IMR-90 (cell line): ENCODE results near the gene ANKRD2. TPM values are rescaled to one million over a fixed set of nuclear protein-coding genes. Genes with fewer than 3 reads are reported as not detected.

ENCODE experiments used
- ATAC-seq: fragments of 200-7000 bp; cut with Tn5 transposase; 2 replicates; pipeline ENCODE4 v1.9.1; 2020; ENCODE audit warnings: low read depth, mild to moderate bottlenecking, moderate library complexity
- BruUV-seq: library from RNA; stranded (reverse); fragments of 400-500 nt; replicated peaks from 2 replicates; lab custom pipeline; 2021; lab: Mats Ljungman, UMichigan
- CTCF ChIA-PET: fragments of 300-600 bp; formaldehyde crosslinking; extraction: SDS; loops from one replicate; lab custom pipeline; 2021; ENCODE audit warnings: antibody characterized with exemption; lab: Yijun Ruan, JAX
- POLR2A ChIA-PET: fragments of 300-600 bp; sonication (Branson Sonifier 250); formaldehyde crosslinking; loops from one replicate; lab custom pipeline; 2022; ENCODE audit warnings: antibody characterized with exemption; ENCODE audit not compliant: unreplicated experiment; lab: Charles Lee
- DNase-seq: peaks from one replicate; pipeline ENCODE4 v3.0.0; 2013
- H2AFZ ChIP-seq: replicated peaks from 2 replicates; pipeline ENCODE3; 2013; ENCODE audit warnings: low read length, mild to moderate bottlenecking; ENCODE audit not compliant: poor library complexity
- H2AK5ac ChIP-seq: 2 replicates; pipeline ENCODE4 v1.6.1; 2013; ENCODE audit warnings: low read depth, low read length, inconsistent platforms
- H2AK9ac ChIP-seq: replicated peaks from 2 replicates; pipeline ENCODE3; 2013; ENCODE audit warnings: mild to moderate bottlenecking, low read depth, low read length, moderate library complexity; ENCODE audit not compliant: poor library complexity
- H2BK120ac ChIP-seq: 2 replicates; pipeline ENCODE4 v1.6.1; 2013; ENCODE audit warnings: low read depth, low read length, inconsistent platforms
- H2BK15ac ChIP-seq: 3 replicates; pipeline ENCODE4 v1.6.1; 2013; ENCODE audit warnings: low read depth, low read length, inconsistent platforms
- H2BK20ac ChIP-seq: 2 replicates; pipeline ENCODE4 v1.6.1; 2013; ENCODE audit warnings: low read depth, mild to moderate bottlenecking, inconsistent platforms, low read length, moderate library complexity
- H2BK5ac ChIP-seq: 2 replicates; pipeline ENCODE4 v1.6.1; 2013; ENCODE audit warnings: mild to moderate bottlenecking, low read depth, low read length, inconsistent platforms; ENCODE audit not compliant: poor library complexity, severe bottlenecking
- H3K14ac ChIP-seq: replicated peaks from 2 replicates; pipeline ENCODE4 v1.6.1; 2013; ENCODE audit warnings: low read depth, low read length, inconsistent platforms
- H3K18ac ChIP-seq: 2 replicates; pipeline ENCODE4 v1.6.1; 2013; ENCODE audit warnings: low read depth, low read length, control low read depth
- H3K23ac ChIP-seq: 2 replicates; pipeline ENCODE4 v1.6.1; 2013; ENCODE audit warnings: low read depth, low read length, inconsistent platforms
- H3K27ac ChIP-seq: 2 replicates; pipeline ENCODE4 v1.5.1; 2013; ENCODE audit warnings: mild to moderate bottlenecking, control low read depth, low read length; ENCODE audit not compliant: insufficient read depth
- H3K27me3 ChIP-seq: 2 replicates; pipeline ENCODE4 v1.6.1; 2013; ENCODE audit warnings: low read length; ENCODE audit not compliant: control insufficient read depth, insufficient read depth
- H3K36me3 ChIP-seq: 2 replicates; pipeline ENCODE4 v1.6.1; 2013; ENCODE audit warnings: low read length, mixed read lengths; ENCODE audit not compliant: control insufficient read depth, insufficient read depth
- H3K4ac ChIP-seq: 2 replicates; pipeline ENCODE4 v1.6.1; 2013; ENCODE audit warnings: low read depth, low read length, inconsistent platforms
- H3K4me1 ChIP-seq: 2 replicates; pipeline ENCODE4 v1.6.1; 2013; ENCODE audit warnings: low read length, mixed read lengths; ENCODE audit not compliant: control insufficient read depth, insufficient read depth
- H3K4me2 ChIP-seq: 2 replicates; pipeline ENCODE4 v1.6.1; 2013; ENCODE audit warnings: low read depth, mild to moderate bottlenecking, control low read depth, low read length, moderate library complexity
- H3K4me3 ChIP-seq: 2 replicates; pipeline ENCODE4 v1.5.1; 2013; ENCODE audit warnings: low read depth, mild to moderate bottlenecking, control low read depth, low read length, moderate library complexity; ENCODE audit not compliant: insufficient read depth
- H3K56ac ChIP-seq: 2 replicates; pipeline ENCODE4 v1.6.1; 2013; ENCODE audit warnings: low read length, inconsistent platforms; ENCODE audit not compliant: insufficient read depth; ENCODE audit errors: extremely low read depth
- H3K79me1 ChIP-seq, 2 experiments: 2 replicates each; pipeline ENCODE4 v1.6.1; 2013; ENCODE audit warnings: low read length in 2 of 2, inconsistent platforms in 1 of 2, low read depth in 1 of 2
- H3K9ac ChIP-seq: 2 replicates; pipeline ENCODE4 v1.6.1; 2013; ENCODE audit warnings: low read depth, low read length, control low read depth
- H3K9me1 ChIP-seq: 2 replicates; pipeline ENCODE4 v1.6.1; 2013; ENCODE audit warnings: low read length, inconsistent platforms; ENCODE audit not compliant: insufficient read depth
- H3K9me3 ChIP-seq: 2 replicates; pipeline ENCODE4 v1.6.1; 2013; ENCODE audit warnings: low read length; ENCODE audit not compliant: control insufficient read depth, insufficient read depth
- H4K20me1 ChIP-seq: 2 replicates; pipeline ENCODE4 v1.6.1; 2013; ENCODE audit warnings: low read length, inconsistent platforms; ENCODE audit not compliant: insufficient read depth
- H4K5ac ChIP-seq: 2 replicates; pipeline ENCODE4 v1.6.1; 2013; ENCODE audit warnings: mild to moderate bottlenecking, low read depth, low read length, control low read depth
- H4K8ac ChIP-seq, 2 experiments: 2 replicates each; pipeline ENCODE4 v1.6.1; 2013; ENCODE audit warnings: low read depth in 2 of 2, low read length in 2 of 2, control low read depth in 1 of 2, inconsistent platforms in 1 of 2
- H4K91ac ChIP-seq: 2 replicates; pipeline ENCODE4 v1.6.1; 2013; ENCODE audit warnings: low read depth, low read length, inconsistent platforms; ENCODE audit not compliant: insufficient read depth
- BHLHE40 ChIP-seq: fragments of 150-350 bp; IDR thresholded peaks from 2 replicates; pipeline ENCODE4 v1.6.1; 2016; ENCODE audit warnings: mild to moderate bottlenecking, low read depth, low read length
- CEBPB ChIP-seq: IDR thresholded peaks from 2 replicates; pipeline ENCODE4 v1.6.1; 2012; ENCODE audit warnings: low read depth, low read length, improper control_type of control experiment
- CTCF ChIP-seq: conservative IDR thresholded peaks from 2 replicates; pipeline ENCODE4 v1.5.1; 2012; ENCODE audit warnings: mild to moderate bottlenecking, low read depth, low read length, improper control_type of control experiment
- ELK1 ChIP-seq: fragments of 150-350 bp; IDR thresholded peaks from 2 replicates; pipeline ENCODE4 v1.6.1; 2016; ENCODE audit warnings: low read depth, mild to moderate bottlenecking, low read length, moderate library complexity, borderline replicate concordance
- FOS ChIP-seq: fragments of 150-350 bp; IDR thresholded peaks from 2 replicates; pipeline ENCODE4 v1.6.1; 2016; ENCODE audit warnings: low read depth, low read length
- MAFK ChIP-seq: IDR thresholded peaks from 2 replicates; pipeline ENCODE4 v1.6.1; 2012; ENCODE audit warnings: low read depth, low read length, improper control_type of control experiment
- MXI1 ChIP-seq: IDR thresholded peaks from 2 replicates; pipeline ENCODE4 v1.6.1; 2012; ENCODE audit warnings: low read depth, mild to moderate bottlenecking, low read length, moderate library complexity, borderline replicate concordance
- POLR2A ChIP-seq: IDR thresholded peaks from 2 replicates; pipeline ENCODE4 v1.6.1; 2012; ENCODE audit warnings: mild to moderate bottlenecking, low read depth, low read length
- RCOR1 ChIP-seq: IDR thresholded peaks from 2 replicates; pipeline ENCODE4 v1.6.1; 2012; ENCODE audit warnings: mild to moderate bottlenecking, low read length, improper control_type of control experiment; ENCODE audit not compliant: insufficient replicate concordance
- SMC3 ChIP-seq: fragments of 150-350 bp; IDR thresholded peaks from 2 replicates; pipeline ENCODE4 v1.6.1; 2016; ENCODE audit warnings: low read depth, mild to moderate bottlenecking, antibody characterized with exemption, low read length, moderate library complexity
- USF2 ChIP-seq: fragments of 150-350 bp; IDR thresholded peaks from 2 replicates; pipeline ENCODE4 v1.6.1; 2017; ENCODE audit warnings: mild to moderate bottlenecking, antibody characterized with exemption, low read length, low read depth
- WGBS, 2 experiments: methylation state at CpG; one replicate each; pipeline versions ENCODE4 v1.1.5 to v1.1.7; 2013; ENCODE audit warnings: missing lambda C conversion rate in 2 of 2; ENCODE audit not compliant: insufficient read length in 1 of 2; ENCODE audit errors: extremely low coverage in 2 of 2; 5-methylcytosine and 5-hydroxymethylcytosine counted together
- dilution Hi-C: fragments of 300-500 bp; cut with HindIII; formaldehyde crosslinking; loops from one replicate; pipeline ENCODE4 v1.14.3; 2018; ENCODE audit warnings: low sequenced_read_pairs; ENCODE audit not compliant: unreplicated experiment
- in situ Hi-C: fragments of 300-500 bp; cut with MboI; formaldehyde crosslinking; loops from 3 replicates; pipeline ENCODE4 v1.14.3; 2019; ENCODE audit warnings: low sequenced_read_pairs, inconsistent platforms, mixed read lengths
- intact Hi-C: fragments of 100-400 bp; cut with micrococcal nuclease; formaldehyde crosslinking; loops from 2 replicates; pipeline ENCODE4 v1.10.0; 2022
- polyA plus RNA-seq, 3 experiments: library from polyadenylated mRNA; depleted of rRNA; stranded (reverse); fragments of >200 nt; gene quantifications; 2 replicates each; pipeline ENCODE4 v1.2.3, GENCODE V29; 2012; ENCODE audit warnings: low replicate concordance in 1 of 3
- total RNA-seq: library from RNA; depleted of rRNA; stranded (reverse); fragments of >200 nt; gene quantifications from 2 replicates; pipeline ENCODE4 v1.2.3, GENCODE V29; 2012

Gene ANKRD2
- total and polyA plus RNA-seq, 2 of the 4 experiments (the other 2 are of a cell fraction) = 0.36 to 0.65 TPM

- TF ChIP-seq CTCF = no peak
These were observed 21.3 kb upstream of the ANKRD2 start (continued) for GRCh38 chr10:97551271-97551670.

- H2BK15ac ChIP-seq = no peak overlapping the region
- H2AK5ac ChIP-seq = 0 out of 2 replicates have a peak overlapping the region, but pooled peaks have one; percentile 48
- ATAC-seq (peak; percentile 96), DNase-seq (peak; percentile 70)
- intact Hi-C loops (loop anchor here (1.0 to 5.0 kb wide), 3 partner anchors 54 to 146 kb away; no protein-coding TSS in a partner anchor), in situ Hi-C loops (loop anchor here (5.0 kb wide), 1 partner anchor 91 kb away; no protein-coding TSS in a partner anchor), dilution Hi-C loops (no loop called here)
- no peaks in the 10 kb centered on the region for H3K9me3 ChIP-seq
- H4K8ac ChIP-seq = peak overlapping the region in 1 of 2 experiments; percentile 3; a peak in 1 of 4 replicates
- no peak overlapping the region for H3K9ac ChIP-seq
- H3K36me3 ChIP-seq = no peaks in the 10 kb centered on the region
- H3K56ac ChIP-seq = no peak overlapping the region
- no peak overlapping the region for H3K14ac ChIP-seq
- H2BK5ac ChIP-seq = no peak overlapping the region
- peak overlapping the region; percentile 7; the same call in 1 of the 2 replicates for H3K27ac ChIP-seq
- H3K9me1 ChIP-seq = no peaks in the 10 kb centered on the region; the same call in 1 of the 2 replicates
- peak overlapping the region; percentile 19 for H2AFZ ChIP-seq
- H3K18ac ChIP-seq = no peak overlapping the region
- no peak overlapping the region for H4K5ac ChIP-seq
- no peak overlapping the region for H3K4me3 ChIP-seq
- 100% methylated on average over 1 of the region's 6 CpGs; no CpG with 5 or more reads in 1 of the 2 experiments for WGBS, 2 experiments
- H2AK9ac ChIP-seq = peak overlapping the region; percentile 82
- H3K4me2 ChIP-seq = no peak overlapping the region
- BruUV-seq = no TSS peak
- CTCF ChIA-PET = interaction anchor here (0.6 to 2.2 kb wide), 7 partner anchors 14 to 89 kb away, joined by 3 to 8 read pairs (median 3); no protein-coding TSS in a partner anchor
- no peak overlapping the region for H2BK120ac ChIP-seq
- peaks cover 16% of the 10 kb centered on the region for H3K4me1 ChIP-seq
- H3K23ac ChIP-seq = no peak overlapping the region
- POLR2A ChIA-PET = interaction anchor here (1.0 kb wide), 1 partner anchor 56 kb away, joined by 3 read pairs; no protein-coding TSS in a partner anchor
- H4K20me1 ChIP-seq = peaks cover 6% of the 10 kb centered on the region; the same call in 1 of the 2 replicates
- H3K4ac ChIP-seq = peak overlapping the region; percentile 2; the same call in 1 of the 2 replicates
- H4K91ac ChIP-seq = 0 out of 2 replicates have a peak overlapping the region, but pooled peaks have one; percentile 6
- no peaks in the 10 kb centered on the region for H3K27me3 ChIP-seq
- H2BK20ac ChIP-seq = no peak overlapping the region
- peaks cover 10 to 45% of the 10 kb centered on the region in 2 experiments; a peak in 3 of 4 replicates for H3K79me1 ChIP-seq
- TF ChIP-seq USF2 = no peak
- TF ChIP-seq SMC3 = peak; percentile 98
- TF ChIP-seq MAFK = no peak
- no peak for TF ChIP-seq FOS
- 0 out of 2 replicates have a peak, but pooled peaks have one; percentile 27 for TF ChIP-seq POLR2A
- no peak for TF ChIP-seq ELK1
- TF ChIP-seq MXI1 = no peak
- no peak for TF ChIP-seq CEBPB
- TF ChIP-seq BHLHE40 = no peak
- TF ChIP-seq RCOR1 = no peak
These were observed 19.0 kb upstream of the ANKRD2 start for GRCh38 chr10:97553575-97554031.
